Astrocyte (in vitro differentiated cells and primary cell): ENCODE measurements around the gene PLEKHF1. TPM values are rescaled to one million over a fixed set of nuclear protein-coding genes. Genes with fewer than 3 reads are reported as not detected.

Experiments
- DNase-seq: peaks from one replicate; pipeline ENCODE4 v3.0.0-alpha.2; 2010; ENCODE audit warnings: low read depth
- FAIRE-seq: peaks from 2 replicates; lab custom pipeline; 2011; peaks lifted over from hg19 to GRCh38; lab: Jason Lieb, UNC
- H2AFZ ChIP-seq: 2 replicates; pipeline ENCODE4 v1.6.0; 2012; ENCODE audit warnings: low read depth, low read length, inconsistent platforms
- H3K27ac ChIP-seq: 2 replicates; pipeline ENCODE4 v1.5.1; 2011; ENCODE audit warnings: low read depth, low read length, inconsistent platforms
- H3K27me3 ChIP-seq: 2 replicates; pipeline ENCODE4 v1.6.0; 2011; ENCODE audit warnings: low read length, inconsistent platforms; ENCODE audit not compliant: insufficient read depth
- H3K36me3 ChIP-seq: 2 replicates; pipeline ENCODE4 v1.5.1; 2011; ENCODE audit warnings: low read length, inconsistent platforms; ENCODE audit not compliant: insufficient read depth
- H3K4me1 ChIP-seq: 2 replicates; pipeline ENCODE4 v1.5.1; 2011; ENCODE audit warnings: low read length, inconsistent platforms; ENCODE audit not compliant: insufficient read depth
- H3K4me2 ChIP-seq: 2 replicates; pipeline ENCODE4 v1.6.0; 2012; ENCODE audit warnings: low read length, inconsistent platforms
- H3K4me3 ChIP-seq: 2 replicates; pipeline ENCODE4 v1.5.1; 2011; ENCODE audit warnings: low read depth, mild to moderate bottlenecking, low read length, inconsistent platforms; ENCODE audit not compliant: insufficient read depth
- H3K79me2 ChIP-seq: 2 replicates; pipeline ENCODE4 v1.6.0; 2012; ENCODE audit warnings: mild to moderate bottlenecking, low read length, inconsistent platforms; ENCODE audit not compliant: insufficient read depth
- H3K9ac ChIP-seq: 2 replicates; pipeline ENCODE4 v1.6.0; 2012; ENCODE audit warnings: mild to moderate bottlenecking, low read length, inconsistent platforms
- H3K9me3 ChIP-seq: 2 replicates; pipeline ENCODE4 v1.5.1; 2012; ENCODE audit warnings: low read depth, mild to moderate bottlenecking, low read length, inconsistent platforms; ENCODE audit not compliant: insufficient read depth
- H4K20me1 ChIP-seq: 2 replicates; pipeline ENCODE4 v1.6.0; 2012; ENCODE audit warnings: low read length, inconsistent platforms; ENCODE audit not compliant: insufficient read depth
- H3K27ac Mint-ChIP-seq: one replicate; pipeline ENCODE4 v1.8.0; 2021; ENCODE audit warnings: mild to moderate bottlenecking, mixed read lengths; ENCODE audit not compliant: unreplicated experiment
- H3K27me3 Mint-ChIP-seq: one replicate; pipeline ENCODE4 v1.8.0; 2021; ENCODE audit warnings: low read depth, mixed read lengths; ENCODE audit not compliant: unreplicated experiment
- H3K36me3 Mint-ChIP-seq: one replicate; pipeline ENCODE4 v1.8.0; 2021; ENCODE audit warnings: low read depth, mixed read lengths; ENCODE audit not compliant: unreplicated experiment
- H3K4me1 Mint-ChIP-seq: one replicate; pipeline ENCODE4 v1.8.0; 2021; ENCODE audit warnings: low read depth, mixed read lengths; ENCODE audit not compliant: unreplicated experiment
- H3K4me3 Mint-ChIP-seq: one replicate; pipeline ENCODE4 v1.8.0; 2021; ENCODE audit warnings: mild to moderate bottlenecking, moderate library complexity, mixed read lengths; ENCODE audit not compliant: unreplicated experiment
- H3K9me3 Mint-ChIP-seq: one replicate; pipeline ENCODE4 v1.8.0; 2021; ENCODE audit warnings: mild to moderate bottlenecking, mixed read lengths; ENCODE audit not compliant: unreplicated experiment
- CTCF ChIP-seq: IDR thresholded peaks from 2 replicates; pipeline ENCODE4 v1.5.1; 2011; ENCODE audit warnings: low read depth, mild to moderate bottlenecking, inconsistent platforms, low read length, moderate library complexity; ENCODE audit not compliant: insufficient read depth
- EZH2 ChIP-seq: IDR thresholded peaks from 2 replicates; pipeline ENCODE4 v1.6.1; 2012; ENCODE audit warnings: mild to moderate bottlenecking, low read length, inconsistent platforms; ENCODE audit not compliant: insufficient read depth
- total RNA-seq: library from RNA; stranded (reverse); gene quantifications from 2 replicates; pipeline ENCODE4 v1.2.1, GENCODE V29; 2021

Gene PLEKHF1
- total RNA-seq, 1 donor from 2014 or later, result 13.1 TPM

GRCh38 chr19:29667387-29667783, 2.1 kb downstream of the PLEKHF1 start:
- Histone ChIP-seq H3K4me2 (peak overlapping the region; percentile 82), H4K20me1 (peaks cover 27% of the 10 kb centered on the region), H3K36me3 (no peaks in the 10 kb centered on the region), H3K79me2 (peaks cover 13% of the 10 kb centered on the region), H3K4me1 (peaks cover 44% of the 10 kb centered on the region), H3K9me3 (no peaks in the 10 kb centered on the region), H3K9ac (peak overlapping the region; percentile 78), H3K27ac (no peak overlapping the region), H3K27me3 (no peaks in the 10 kb centered on the region), H2AFZ (peak overlapping the region; percentile 58), H3K4me3 (no peak overlapping the region)
- Mint-ChIP-seq H3K36me3 (peaks cover 11% of the 10 kb centered on the region), H3K4me1 (peaks cover 41% of the 10 kb centered on the region), H3K27ac (peak overlapping the region; percentile 85), H3K4me3 (peak overlapping the region; percentile 88), H3K27me3 (no peaks in the 10 kb centered on the region), H3K9me3 (no peaks in the 10 kb centered on the region)
- DNase-seq, result no peak
- no peak for TF ChIP-seq CTCF
- TF ChIP-seq EZH2, result no peak
- FAIRE-seq, result no peak

GRCh38 chr19:29667901-29668341, 2.7 kb downstream of the PLEKHF1 start:
- H3K36me3 Mint-ChIP-seq, result peaks cover 11% of the 10 kb centered on the region
- H3K27me3 Mint-ChIP-seq, result no peaks in the 10 kb centered on the region
- Histone ChIP-seq H2AFZ (no peak overlapping the region), H3K36me3 (no peaks in the 10 kb centered on the region), H3K4me1 (peaks cover 39% of the 10 kb centered on the region), H3K79me2 (peaks cover 13% of the 10 kb centered on the region), H3K27ac (no peak overlapping the region), H3K4me2 (no peak overlapping the region), H3K9ac (no peak overlapping the region), H3K27me3 (no peaks in the 10 kb centered on the region), H3K9me3 (no peaks in the 10 kb centered on the region), H4K20me1 (peaks cover 33% of the 10 kb centered on the region), H3K4me3 (no peak overlapping the region)
- no peak for DNase-seq
- H3K27ac Mint-ChIP-seq, result peak overlapping the region; percentile 18
- peaks cover 40% of the 10 kb centered on the region for H3K4me1 Mint-ChIP-seq
- H3K4me3 Mint-ChIP-seq, result no peak overlapping the region
- no peaks in the 10 kb centered on the region for H3K9me3 Mint-ChIP-seq
- FAIRE-seq, result no peak
- TF ChIP-seq CTCF (no peak), EZH2 (no peak)

GRCh38 chr19:29668746-29669609, 3.7 kb downstream of the PLEKHF1 start:
- H3K4me3 Mint-ChIP-seq, result no peak overlapping the region

More at GRCh38 chr19:29668746-29669609, 3.7 kb downstream of the PLEKHF1 start:
- DNase-seq (no peak), FAIRE-seq (no peak)
- H3K79me2 ChIP-seq, result peaks cover 13% of the 10 kb centered on the region
- no peak overlapping the region for H3K4me2 ChIP-seq
- no peak overlapping the region for H2AFZ ChIP-seq
- H3K9me3 ChIP-seq, result no peaks in the 10 kb centered on the region
- TF ChIP-seq EZH2 (no peak), CTCF (peak; percentile 8)
- H3K9me3 Mint-ChIP-seq, result no peaks in the 10 kb centered on the region
- no peak overlapping the region for H3K27ac ChIP-seq
- H3K27me3 Mint-ChIP-seq, result no peaks in the 10 kb centered on the region
- H4K20me1 ChIP-seq, result peaks cover 39% of the 10 kb centered on the region
- no peak overlapping the region for H3K4me3 ChIP-seq
- no peaks in the 10 kb centered on the region for H3K36me3 ChIP-seq
- H3K9ac ChIP-seq, result no peak overlapping the region
- peaks cover 31% of the 10 kb centered on the region for H3K4me1 Mint-ChIP-seq
- no peak overlapping the region for H3K27ac Mint-ChIP-seq
- H3K27me3 ChIP-seq, result no peaks in the 10 kb centered on the region
- H3K4me1 ChIP-seq, result peaks cover 32% of the 10 kb centered on the region
- peaks cover 15% of the 10 kb centered on the region for H3K36me3 Mint-ChIP-seq
